VCaP (cell line): ENCODE measurements around the gene EEF1A2.

ENCODE experiments used
- H3K27ac ChIP-seq: fragments of 450-650 bp; 2 replicates; pipeline ENCODE4 v1.5.1; 2017
- TF ChIP-seq, protein P1 (sequence below): fragments of 450-650 bp; conservative IDR thresholded peaks from 2 replicates; pipeline ENCODE4 v1.5.1; 2017; ENCODE audit warnings: mild to moderate bottlenecking, moderate library complexity

The EEF1A2 gene

DNA sequence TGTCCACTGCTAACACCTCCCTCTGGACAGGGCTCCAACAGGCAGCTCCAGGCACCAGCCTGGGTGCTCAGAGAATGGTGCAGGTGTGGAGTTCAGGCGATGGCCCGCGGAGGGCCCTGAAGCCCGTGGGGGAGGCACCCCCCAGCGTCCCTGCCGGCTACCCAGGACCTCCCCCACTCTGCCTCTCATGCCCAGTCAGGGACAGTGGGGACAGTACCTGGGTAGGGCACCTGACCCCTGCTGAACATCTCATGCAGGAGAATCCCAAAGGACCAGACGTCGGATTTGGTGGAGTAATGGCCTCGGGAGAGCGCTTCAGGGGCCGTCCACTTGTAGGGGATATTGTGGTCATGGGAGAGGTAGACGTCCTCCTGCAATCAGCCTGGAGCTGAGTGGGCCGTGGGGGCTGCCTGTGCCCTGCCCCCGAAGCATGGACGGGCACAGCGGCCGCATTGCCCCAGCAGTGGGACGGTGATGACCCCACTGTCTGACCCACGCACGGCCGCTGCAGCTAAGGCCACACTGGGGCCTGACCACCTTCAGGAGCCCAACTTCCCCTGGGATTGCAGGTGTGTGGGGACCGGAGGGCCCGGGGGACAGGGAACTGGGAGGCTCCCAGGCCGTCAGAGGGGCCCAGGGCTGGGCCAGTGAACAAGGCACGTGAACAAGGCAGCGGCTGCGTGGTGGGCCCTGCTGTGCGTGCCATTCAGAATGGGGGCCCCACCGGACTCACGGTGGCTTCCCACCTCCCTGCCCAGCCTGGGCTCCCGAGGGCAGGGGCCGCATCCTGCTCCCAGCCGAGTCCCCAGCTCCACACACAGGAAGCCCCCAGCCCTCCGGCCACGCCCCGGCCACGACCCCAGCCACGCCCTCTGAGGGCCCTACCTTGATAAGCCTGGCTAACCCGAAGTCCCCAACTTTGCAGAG, 31.2 kb upstream of the EEF1A2 start:
- no peak overlapping the region for H3K27ac ChIP-seq

DNA sequence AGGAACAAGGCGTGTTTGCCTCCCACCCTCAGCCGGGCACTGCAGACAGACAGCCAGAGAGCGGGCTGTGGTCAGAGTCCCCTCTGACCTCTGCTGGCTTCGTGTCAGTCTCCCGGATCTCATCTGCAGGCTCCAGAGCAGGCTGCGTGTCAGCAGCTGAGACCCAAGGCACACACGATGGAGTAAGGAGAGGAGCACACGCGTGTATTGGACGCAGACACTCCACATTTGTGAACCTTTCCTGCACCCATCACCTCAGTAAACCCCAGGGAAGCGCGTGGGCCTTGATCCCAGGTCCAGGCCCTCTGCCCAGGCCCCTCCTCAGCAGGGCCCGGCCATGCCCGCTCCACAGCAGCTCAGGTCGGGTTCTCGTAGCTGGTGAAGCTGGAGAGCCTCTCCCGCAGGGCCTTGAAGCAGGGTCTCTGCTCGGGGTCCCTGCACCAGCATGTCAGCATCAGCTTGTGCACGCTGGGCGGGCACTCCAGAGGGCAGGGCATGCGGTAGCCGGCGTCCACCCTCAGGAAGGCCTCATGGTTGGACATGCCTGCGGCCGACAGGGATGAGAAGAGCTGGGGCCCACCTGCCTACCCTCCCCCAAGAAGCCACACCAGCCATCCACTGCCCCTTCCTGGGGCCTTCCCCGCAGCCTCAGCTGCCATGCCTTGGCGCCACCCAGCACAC, 30.4 kb upstream of the EEF1A2 start:
- TF ChIP-seq, protein P1, sequence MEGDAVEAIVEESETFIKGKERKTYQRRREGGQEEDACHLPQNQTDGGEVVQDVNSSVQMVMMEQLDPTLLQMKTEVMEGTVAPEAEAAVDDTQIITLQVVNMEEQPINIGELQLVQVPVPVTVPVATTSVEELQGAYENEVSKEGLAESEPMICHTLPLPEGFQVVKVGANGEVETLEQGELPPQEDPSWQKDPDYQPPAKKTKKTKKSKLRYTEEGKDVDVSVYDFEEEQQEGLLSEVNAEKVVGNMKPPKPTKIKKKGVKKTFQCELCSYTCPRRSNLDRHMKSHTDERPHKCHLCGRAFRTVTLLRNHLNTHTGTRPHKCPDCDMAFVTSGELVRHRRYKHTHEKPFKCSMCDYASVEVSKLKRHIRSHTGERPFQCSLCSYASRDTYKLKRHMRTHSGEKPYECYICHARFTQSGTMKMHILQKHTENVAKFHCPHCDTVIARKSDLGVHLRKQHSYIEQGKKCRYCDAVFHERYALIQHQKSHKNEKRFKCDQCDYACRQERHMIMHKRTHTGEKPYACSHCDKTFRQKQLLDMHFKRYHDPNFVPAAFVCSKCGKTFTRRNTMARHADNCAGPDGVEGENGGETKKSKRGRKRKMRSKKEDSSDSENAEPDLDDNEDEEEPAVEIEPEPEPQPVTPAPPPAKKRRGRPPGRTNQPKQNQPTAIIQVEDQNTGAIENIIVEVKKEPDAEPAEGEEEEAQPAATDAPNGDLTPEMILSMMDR, result no peak
- no peak overlapping the region for H3K27ac ChIP-seq

More for the DNA sequence above, 31.2 kb upstream of the EEF1A2 start:
- TF ChIP-seq, protein P1, result no peak

DNA sequence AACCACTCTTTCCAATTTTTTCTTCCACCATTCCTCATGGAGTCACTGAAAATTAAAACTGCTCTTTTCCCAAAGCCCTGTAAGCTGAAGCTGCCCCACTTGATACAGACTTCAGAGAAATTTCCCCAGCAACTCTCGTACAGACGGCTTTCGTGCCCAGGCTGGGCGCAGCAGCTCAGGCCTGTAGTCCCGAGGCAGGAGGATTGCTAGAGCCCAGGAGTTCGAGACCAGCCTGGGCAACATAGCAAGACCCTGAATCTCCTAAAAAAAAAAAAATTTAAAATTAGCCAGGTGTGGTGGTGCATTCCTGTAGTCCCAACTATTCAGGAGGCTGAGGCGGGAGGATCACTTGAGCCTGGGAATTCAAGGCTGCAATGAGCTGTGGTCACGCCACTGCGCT, 28.3 kb upstream of the EEF1A2 start:
- TF ChIP-seq, protein P1, result no peak
- no peak overlapping the region for H3K27ac ChIP-seq

DNA sequence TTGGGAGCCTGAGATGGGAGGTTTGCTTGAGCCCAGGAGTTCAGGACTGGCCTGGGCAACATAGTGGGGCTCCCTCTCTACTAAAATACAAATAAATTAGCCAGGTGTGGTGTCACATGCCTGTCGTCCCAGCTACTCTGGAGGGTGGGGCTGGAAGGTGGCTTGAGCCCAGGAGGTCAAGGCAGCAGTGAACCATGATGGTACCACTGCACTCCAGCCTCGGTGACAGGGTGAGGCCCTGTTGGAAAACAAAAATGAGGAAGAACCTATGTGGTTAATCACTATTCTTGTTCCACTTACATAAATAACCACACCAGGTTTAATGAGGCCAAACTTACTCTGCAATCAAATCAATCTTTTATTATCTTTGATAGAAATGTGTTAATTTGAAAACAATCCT, 27.1 kb upstream of the EEF1A2 start:
- TF ChIP-seq, protein P1, result no peak
- no peak overlapping the region for H3K27ac ChIP-seq

DNA sequence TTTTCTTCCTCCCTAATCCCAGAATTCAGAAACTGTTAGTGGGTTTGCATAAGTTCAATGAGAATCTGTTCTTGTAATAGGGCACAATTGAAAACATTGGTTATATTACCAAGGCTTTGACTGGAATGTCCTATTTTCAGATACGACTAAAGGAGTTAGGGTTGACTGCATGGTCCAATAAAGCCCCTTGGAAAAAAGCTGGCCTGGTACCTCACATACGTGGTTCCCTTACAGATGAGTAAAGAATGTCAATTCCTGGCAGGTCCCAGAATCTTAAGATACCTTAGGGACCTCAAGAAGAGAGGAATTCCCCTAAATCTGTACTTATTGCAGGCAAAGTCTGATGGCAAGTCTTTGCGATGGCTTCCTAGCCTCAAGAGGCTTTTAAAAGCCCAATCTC, 26.3 kb upstream of the EEF1A2 start:
- TF ChIP-seq, protein P1, result no peak
- no peak overlapping the region for H3K27ac ChIP-seq

DNA sequence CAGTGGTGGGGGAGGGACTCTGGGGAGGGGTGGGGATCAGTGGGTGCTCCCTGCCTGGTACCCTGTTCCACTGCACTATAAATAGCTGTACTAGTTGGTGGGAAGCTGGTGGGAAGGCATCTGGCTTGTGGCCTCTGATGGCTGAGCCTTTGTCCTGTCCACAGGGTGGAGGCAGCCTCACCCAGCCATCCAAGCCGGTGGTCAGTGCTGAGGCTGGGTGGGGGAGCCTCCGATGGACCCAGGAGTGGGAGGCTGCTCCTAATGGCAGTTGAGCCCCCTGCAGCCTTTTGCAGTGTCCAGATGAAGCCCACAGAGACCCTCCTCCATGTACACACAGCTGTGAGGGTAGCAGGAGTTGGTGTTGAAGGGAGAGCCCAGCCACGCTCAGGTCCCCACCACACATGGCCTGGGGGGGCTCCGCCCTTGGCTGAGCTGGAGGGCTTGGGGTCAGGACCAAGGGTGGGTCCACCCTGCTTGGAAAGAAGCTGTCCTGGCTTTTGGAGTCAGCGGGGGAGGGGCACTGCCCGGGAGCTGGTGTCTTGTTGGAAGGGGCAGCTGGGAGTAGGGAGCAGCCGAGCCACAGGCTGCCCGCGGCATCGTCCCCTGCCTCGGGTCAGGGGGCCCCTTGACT, 24.2 kb upstream of the EEF1A2 start:
- H3K27ac ChIP-seq, result peak overlapping the region; percentile 96; the same call in 1 of the 2 replicates
- TF ChIP-seq, protein P1, result no peak
